AG10803 (cell line): ENCODE measurements around the gene POU5F1.

Experiments used
- DNase-seq: peaks from one replicate; pipeline ENCODE4 v3.0.0; 2010; ENCODE audit warnings: low read depth
- H3K4me3 ChIP-seq: 2 replicates; pipeline ENCODE4 v1.5.1; 2011; ENCODE audit warnings: mild to moderate bottlenecking, low read length, control low read depth
- TF ChIP-seq, protein P1 (sequence below): conservative IDR thresholded peaks from 2 replicates; pipeline ENCODE4 v1.5.1; 2011; ENCODE audit warnings: mild to moderate bottlenecking, low read length, control low read depth, inconsistent platforms

POU5F1 gene

DNA sequence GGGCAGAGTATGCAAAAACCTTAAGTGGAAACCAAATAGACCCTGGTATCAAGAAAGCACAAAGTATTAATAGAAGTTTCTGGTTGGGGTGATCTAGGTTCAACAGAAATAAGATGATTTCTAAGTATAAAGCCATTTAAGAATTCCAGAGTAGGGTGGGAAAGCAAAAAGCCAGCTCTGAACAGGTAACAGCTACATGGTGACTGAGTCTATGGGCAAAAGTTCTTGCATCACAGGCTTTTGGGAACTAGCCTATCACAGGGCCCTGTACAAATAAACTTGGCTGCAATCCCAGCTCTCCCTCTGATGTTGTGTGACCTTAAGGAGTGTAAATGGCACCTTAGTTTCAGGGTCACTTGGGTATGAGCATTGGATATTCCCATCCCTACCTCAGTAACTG, 6.6 kb downstream of the POU5F1 start:
- no peak overlapping the region for H3K4me3 ChIP-seq
- TF ChIP-seq, protein P1, sequence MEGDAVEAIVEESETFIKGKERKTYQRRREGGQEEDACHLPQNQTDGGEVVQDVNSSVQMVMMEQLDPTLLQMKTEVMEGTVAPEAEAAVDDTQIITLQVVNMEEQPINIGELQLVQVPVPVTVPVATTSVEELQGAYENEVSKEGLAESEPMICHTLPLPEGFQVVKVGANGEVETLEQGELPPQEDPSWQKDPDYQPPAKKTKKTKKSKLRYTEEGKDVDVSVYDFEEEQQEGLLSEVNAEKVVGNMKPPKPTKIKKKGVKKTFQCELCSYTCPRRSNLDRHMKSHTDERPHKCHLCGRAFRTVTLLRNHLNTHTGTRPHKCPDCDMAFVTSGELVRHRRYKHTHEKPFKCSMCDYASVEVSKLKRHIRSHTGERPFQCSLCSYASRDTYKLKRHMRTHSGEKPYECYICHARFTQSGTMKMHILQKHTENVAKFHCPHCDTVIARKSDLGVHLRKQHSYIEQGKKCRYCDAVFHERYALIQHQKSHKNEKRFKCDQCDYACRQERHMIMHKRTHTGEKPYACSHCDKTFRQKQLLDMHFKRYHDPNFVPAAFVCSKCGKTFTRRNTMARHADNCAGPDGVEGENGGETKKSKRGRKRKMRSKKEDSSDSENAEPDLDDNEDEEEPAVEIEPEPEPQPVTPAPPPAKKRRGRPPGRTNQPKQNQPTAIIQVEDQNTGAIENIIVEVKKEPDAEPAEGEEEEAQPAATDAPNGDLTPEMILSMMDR, result no peak
- no peak for DNase-seq

DNA sequence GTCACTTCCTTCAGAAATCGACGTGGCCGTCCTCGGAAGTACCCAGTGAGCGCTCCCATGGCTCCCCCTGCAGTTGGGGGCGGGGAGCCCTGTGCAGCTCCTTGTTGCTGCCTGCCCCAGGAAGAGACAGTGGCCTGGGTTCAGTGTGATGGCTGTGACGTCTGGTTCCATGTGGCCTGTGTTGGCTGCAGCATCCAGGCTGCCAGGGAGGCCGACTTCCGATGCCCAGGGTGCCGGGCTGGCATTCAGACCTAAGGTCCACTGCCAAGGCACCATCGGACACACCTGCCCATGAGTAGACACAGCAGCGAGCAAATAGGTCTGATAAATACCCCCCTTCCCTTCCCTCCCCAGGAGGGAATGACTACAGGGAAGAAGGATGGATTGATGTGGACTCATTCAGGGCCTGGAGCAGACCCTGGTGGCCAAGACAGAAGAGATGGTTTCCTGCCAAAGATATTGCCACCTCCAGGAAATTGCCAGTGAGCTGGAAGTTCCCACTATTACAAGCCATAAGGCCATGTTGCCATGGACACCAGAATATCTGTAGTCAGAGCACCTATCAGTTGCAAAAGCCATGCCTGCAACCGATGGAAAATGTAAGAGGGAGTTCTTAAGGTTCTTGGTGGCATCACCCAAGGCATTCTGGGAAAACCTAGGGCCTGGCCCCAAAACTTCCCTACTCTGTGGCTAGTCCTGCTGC, 7.9 kb downstream of the POU5F1 start:
- no peak for DNase-seq
- TF ChIP-seq, protein P1, result no peak
- no peak overlapping the region for H3K4me3 ChIP-seq

DNA sequence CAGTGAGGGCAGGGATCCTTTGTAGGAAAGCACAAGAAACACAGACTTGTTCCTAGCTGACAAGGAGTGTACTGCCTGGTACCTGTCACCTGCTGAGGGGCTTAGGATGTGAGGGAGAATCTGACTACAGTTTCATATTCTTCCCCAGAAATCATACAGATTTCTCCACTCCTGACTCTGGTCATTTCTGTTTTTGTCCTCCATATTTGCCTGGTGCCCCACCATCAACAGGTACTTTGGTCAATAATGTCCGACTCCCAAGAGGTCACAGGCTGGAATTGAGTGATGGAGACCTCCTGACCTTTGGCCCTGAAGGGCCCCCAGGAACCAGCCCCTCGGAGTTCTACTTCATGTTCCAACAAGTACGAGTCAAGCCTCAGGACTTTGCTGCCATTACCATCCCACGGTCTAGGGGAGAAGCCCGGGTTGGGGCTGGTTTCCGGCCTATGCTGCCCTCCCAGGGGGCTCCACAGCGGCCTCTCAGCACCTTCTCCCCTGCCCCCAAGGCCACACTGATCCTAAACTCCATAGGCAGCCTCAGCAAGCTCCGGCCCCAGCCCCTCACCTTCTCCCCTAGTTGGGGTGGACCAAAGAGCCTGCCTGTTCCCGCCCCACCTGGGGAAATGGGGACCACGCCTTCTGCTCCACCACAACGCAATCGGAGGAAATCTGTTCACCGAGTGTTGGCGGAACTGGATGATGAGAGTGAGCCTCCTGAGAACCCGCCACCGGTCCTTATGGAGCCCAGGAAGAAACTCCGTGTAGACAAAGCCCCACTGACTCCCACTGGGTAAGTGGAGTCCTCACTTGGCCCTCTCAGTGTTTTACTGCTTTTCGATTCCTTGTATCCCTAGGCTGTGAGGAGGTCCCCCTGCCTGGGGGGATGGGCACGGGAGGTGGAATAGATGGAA, 9.0 kb downstream of the POU5F1 start:
- TF ChIP-seq, protein P1, result no peak
- H3K4me3 ChIP-seq, result no peak overlapping the region
- no peak for DNase-seq

DNA sequence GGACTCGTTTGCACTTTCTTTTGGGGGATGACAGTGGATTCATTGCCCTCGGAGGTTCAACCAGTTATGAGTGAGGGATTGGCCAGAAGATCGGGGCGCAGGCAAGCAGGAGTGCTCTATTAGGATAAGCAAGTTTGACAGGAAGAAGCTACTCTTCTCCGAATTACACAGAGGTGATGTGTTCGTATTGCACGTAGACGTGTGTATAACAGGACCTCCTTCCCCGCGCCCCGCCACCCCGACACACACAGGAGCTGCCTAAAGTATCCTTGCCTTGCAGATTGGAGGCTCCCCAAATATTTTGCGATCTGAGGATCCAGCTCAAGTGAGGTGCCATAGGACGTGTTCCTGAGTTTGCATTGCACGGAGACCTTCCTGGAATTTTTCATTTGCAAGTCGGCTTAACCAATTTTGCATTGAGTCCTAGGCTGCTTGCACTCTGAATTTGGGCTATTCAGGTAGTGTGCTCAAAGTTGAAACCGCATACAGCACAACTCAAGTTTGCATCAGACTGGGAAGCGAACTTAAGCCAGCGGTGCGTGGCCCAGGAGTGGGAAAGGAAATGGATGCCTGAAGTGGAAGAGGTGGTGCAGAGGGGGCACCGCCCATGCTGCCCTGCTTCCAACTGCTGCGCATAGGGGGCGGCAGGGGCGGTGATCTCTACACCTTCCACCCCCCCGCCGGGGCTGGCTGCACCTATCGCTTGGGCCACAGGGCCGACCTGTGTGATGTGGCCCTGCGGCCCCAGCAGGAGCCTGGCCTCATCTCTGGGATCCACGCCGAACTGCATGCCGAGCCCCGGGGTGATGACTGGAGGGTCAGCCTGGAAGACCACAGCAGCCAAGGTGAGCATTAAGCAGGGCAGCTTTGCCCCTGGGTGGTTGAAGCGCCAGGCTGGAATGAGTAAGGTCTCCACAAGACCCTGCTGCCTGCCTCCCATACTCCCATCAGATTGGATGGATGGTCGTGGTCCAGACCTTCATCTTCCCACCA, 11.3 kb downstream of the POU5F1 start:
- DNase-seq, result peak; percentile 15
- peak overlapping the region; percentile 89 for H3K4me3 ChIP-seq
- TF ChIP-seq, protein P1, result peak; percentile 12; the same call in 1 of the 2 replicates

DNA sequence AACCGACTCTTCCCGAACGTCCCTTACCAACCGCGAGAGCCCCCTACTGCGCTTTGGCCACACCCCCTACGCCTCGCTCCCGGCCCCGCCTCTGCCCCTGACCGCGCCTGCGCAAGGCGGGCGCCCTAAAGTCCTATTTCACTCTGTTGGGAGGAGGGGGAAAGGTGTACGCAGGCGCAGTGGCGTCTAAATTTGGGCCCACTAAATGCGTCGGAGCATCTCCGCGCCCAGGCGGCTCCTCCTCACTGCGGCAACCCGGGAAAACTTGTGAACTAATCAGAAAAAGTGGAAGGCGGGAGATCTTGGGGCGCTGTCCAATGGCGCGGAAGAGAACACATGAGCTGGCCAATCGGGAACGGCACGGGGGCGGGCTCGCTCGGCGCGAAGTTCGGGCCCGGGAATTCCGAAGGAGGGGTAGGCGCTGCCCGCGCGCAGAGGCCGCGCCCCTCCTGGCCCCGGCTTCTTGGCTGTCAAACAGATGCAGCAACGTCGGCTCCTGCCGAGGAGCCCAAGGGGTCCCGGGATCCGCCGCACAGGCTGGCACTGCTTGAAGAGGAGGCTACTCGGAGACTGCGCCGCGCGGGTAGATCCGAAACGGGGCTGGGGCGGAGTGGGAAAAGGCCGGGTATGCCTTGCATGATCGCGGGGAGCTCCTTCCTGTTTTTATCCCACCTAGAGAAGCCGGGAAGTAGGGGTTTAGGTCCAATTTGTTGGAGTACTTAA, 12.2 kb downstream of the POU5F1 start, which contains the start of gene TCF19:
Gene TCF19 (plus strand): TSS at position 450 of the 723 bp plus-strand sequence. CDS start 881 bp downstream, outside the sequence.
- DNase-seq, result peak; percentile 98
- TF ChIP-seq, protein P1, result no peak
- H3K4me3 ChIP-seq, result peak within 1 kb of the TSS; percentile 89

DNA sequence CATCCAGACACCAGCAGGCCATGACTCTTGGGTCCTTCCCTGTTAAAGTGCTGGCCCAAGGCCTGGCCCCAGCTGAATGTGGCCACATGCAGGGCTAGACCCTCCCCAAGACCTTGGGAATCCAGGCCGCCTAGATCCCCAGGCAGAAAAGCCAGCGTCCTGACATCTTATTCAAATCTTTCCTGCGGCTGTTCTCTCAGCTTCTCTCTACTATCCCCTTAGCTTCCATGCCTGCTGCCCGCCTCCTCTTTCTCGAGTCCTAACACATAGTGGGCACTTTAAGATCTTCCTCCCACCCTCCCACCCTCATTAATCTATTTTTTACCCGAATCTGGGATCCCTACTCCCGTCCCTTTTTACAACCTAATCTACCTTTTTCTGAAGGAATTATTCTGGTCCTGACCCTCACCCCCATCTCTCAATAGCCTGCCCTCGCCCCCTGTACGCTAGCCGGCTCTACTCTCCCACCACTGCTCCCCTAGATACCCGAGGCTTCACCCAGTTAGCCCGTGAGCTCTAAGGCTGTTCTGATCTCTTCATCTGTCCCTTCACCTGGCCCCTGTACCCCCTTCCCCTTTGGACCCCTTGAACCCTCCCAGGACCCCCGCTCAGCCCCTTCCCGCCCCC, 12.9 kb downstream of the POU5F1 start, which contains the start of gene CCHCR1:
Gene CCHCR1 (minus strand): TSS at position 290 of the 627 bp plus-strand sequence. CDS start 202 bp downstream, at position 88.
- no peak for DNase-seq
- peak within 1 kb of the TSS; percentile 89 for H3K4me3 ChIP-seq
- TF ChIP-seq, protein P1, result no peak
